Measurements from ENCODE around the gene GLRA2. TPM values are rescaled to one million over a fixed set of nuclear protein-coding genes. Genes with fewer than 3 reads are reported as not detected.

GLRA2 gene
- total RNA-seq, 1 donor: not detected

DNA sequence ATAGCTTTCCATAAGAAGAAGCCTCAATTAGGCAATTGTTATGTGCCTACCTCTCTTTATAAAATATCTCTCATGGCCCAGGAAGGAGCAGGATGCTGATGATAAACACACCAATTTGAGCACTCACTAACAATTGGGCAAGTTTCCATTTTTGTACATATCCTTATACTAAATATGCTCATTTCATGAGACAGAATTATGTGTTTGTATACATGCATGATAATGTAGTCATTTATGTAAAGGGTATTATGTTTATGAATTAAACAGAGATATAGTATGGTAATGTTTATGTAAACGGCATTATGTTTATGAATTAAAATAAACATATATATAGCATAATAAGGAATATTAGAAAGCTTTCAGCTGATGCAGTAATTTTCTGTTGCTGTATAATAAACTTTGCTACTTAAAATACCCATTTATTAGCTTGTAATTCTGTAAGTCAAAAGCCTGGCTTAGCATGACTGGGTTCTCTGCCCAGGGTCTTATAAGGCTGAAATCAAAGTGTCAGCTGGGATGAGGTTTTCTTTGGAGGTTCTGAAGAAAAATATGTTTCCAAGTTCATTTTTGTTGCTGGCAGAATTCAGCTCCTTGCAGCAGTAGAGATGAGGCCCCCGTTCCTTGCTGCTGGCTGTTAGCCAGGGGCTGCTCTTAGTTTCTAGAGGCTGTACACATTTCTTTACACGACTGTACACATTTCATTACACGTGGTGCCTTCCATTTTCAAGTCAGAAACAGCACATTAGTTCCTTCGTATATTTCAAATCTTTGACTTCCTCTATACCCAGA is 89.0 kb downstream of the GLRA2 start:
- Histone ChIP-seq H3K36me3 (ENCODE audit: insufficient read depth, low read length) (no peaks in the 10 kb centered on the region), H4K20me1 (ENCODE audit: insufficient read depth, low read length) (no peaks in the 10 kb centered on the region)
- DNase-seq (ENCODE audit: insufficient read length, low spot score, missing footprints): no peak

DNA sequence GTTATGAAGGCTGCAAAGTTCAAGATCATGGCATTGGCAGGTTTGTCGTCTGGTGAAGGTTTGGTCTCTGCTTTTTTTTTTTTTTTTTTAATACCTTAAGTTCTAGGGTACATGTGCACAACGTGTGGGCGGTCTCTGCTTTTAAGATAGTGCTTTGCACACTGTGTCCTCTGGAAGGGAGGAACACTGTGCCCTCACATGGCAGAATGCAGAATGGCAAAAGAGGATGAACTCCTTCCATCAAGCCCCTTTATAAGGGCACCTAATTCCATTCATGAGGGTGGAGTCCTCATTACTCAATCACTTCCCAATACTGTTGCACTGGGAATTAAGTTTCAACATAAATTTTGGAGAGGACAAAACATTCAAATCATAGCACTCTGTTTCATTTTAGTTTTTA is 101.4 kb downstream of the GLRA2 start:
- Histone ChIP-seq H3K4me3 (ENCODE audit: insufficient read depth, low read length) (no peak overlapping the region), H2AFZ (ENCODE audit: low read length) (no peak overlapping the region), H3K27ac (ENCODE audit: low read depth, low read length) (no peak overlapping the region), H3K79me2 (ENCODE audit: insufficient read depth, low read length) (no peaks in the 10 kb centered on the region), H3K27me3 (ENCODE audit: insufficient read depth, low read length) (no peaks in the 10 kb centered on the region), H4K20me1 (ENCODE audit: insufficient read depth, low read length) (no peaks in the 10 kb centered on the region), H3K4me1 (ENCODE audit: insufficient read depth, low read length) (no peaks in the 10 kb centered on the region), H3K9me3 (ENCODE audit: low read depth, low read length) (no peaks in the 10 kb centered on the region), H3K4me2 (ENCODE audit: insufficient read depth, low read length) (no peak overlapping the region), H3K36me3 (ENCODE audit: insufficient read depth, low read length) (no peaks in the 10 kb centered on the region)
- DNase-seq (ENCODE audit: insufficient read length, low spot score, missing footprints): no peak
- TF ChIP-seq, protein P1, sequence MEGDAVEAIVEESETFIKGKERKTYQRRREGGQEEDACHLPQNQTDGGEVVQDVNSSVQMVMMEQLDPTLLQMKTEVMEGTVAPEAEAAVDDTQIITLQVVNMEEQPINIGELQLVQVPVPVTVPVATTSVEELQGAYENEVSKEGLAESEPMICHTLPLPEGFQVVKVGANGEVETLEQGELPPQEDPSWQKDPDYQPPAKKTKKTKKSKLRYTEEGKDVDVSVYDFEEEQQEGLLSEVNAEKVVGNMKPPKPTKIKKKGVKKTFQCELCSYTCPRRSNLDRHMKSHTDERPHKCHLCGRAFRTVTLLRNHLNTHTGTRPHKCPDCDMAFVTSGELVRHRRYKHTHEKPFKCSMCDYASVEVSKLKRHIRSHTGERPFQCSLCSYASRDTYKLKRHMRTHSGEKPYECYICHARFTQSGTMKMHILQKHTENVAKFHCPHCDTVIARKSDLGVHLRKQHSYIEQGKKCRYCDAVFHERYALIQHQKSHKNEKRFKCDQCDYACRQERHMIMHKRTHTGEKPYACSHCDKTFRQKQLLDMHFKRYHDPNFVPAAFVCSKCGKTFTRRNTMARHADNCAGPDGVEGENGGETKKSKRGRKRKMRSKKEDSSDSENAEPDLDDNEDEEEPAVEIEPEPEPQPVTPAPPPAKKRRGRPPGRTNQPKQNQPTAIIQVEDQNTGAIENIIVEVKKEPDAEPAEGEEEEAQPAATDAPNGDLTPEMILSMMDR (IDR thresholded peaks at IDR 0.05; ENCODE audit: extremely low read depth, low read depth, low read length): no peak

More for the DNA sequence above, 89.0 kb downstream of the GLRA2 start:
- TF ChIP-seq, protein P1 (IDR thresholded peaks at IDR 0.05; ENCODE audit: extremely low read depth, low read depth, low read length): no peak
- Histone ChIP-seq H3K4me1 (ENCODE audit: insufficient read depth, low read length) (no peaks in the 10 kb centered on the region), H2AFZ (ENCODE audit: low read length) (no peak overlapping the region), H3K27ac (ENCODE audit: low read depth, low read length) (no peak overlapping the region), H3K9me3 (ENCODE audit: low read depth, low read length) (no peaks in the 10 kb centered on the region), H3K4me2 (ENCODE audit: insufficient read depth, low read length) (no peak overlapping the region), H3K4me3 (ENCODE audit: insufficient read depth, low read length) (no peak overlapping the region), H3K27me3 (ENCODE audit: insufficient read depth, low read length) (no peaks in the 10 kb centered on the region), H3K79me2 (ENCODE audit: insufficient read depth, low read length) (no peaks in the 10 kb centered on the region)

DNA sequence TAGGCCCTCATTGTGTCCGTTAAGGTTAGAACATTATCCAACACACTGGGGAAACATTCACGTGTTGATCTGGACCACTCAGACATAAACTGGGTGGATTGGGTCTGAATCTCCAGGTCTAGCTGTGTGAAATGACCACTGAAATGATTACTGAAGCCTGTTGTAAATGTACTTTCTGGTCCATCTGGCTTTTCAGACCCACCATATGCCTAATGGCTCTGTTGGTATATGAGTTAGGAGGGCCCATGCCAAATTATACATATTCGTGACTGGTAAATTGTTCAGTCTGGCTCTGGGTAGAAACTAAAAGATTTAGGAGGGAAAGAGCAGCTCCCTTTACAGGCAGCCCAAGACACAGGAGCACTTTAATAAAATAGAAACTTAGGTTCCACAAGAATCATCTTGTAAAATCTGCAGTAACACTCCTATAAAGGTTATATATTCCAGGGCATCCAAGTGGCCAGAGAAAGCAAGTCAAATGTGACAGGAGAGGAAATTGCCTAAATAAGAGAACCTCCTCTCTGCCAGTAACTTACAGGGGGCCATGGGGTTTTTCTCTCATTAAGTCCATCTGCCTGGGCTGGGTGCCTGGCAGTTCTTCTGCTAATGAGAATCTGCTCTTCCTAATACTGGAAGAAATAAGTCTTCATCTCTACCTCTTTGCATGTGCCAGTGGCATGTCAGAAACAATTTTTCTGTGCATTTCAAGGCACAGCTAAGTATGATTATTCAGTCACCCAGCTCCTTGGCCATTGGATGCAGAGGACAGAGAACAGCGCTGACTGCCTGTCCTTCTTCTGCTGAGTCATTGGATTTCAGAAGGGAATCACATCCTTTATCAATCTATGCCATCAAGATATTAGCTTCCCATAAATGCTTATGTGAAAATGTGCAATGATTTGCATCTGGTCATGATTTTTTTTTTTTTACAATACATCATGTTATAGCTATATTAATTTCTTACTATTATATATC is 112.6 kb downstream of the GLRA2 start:
- TF ChIP-seq, protein P1 (IDR thresholded peaks at IDR 0.05; ENCODE audit: extremely low read depth, low read depth, low read length): no peak
- Histone ChIP-seq H3K36me3 (ENCODE audit: insufficient read depth, low read length) (no peaks in the 10 kb centered on the region), H3K9me3 (ENCODE audit: low read depth, low read length) (no peaks in the 10 kb centered on the region), H2AFZ (ENCODE audit: low read length) (no peak overlapping the region), H3K79me2 (ENCODE audit: insufficient read depth, low read length) (no peaks in the 10 kb centered on the region), H3K4me1 (ENCODE audit: insufficient read depth, low read length) (no peaks in the 10 kb centered on the region), H3K4me2 (ENCODE audit: insufficient read depth, low read length) (no peak overlapping the region), H3K27me3 (ENCODE audit: insufficient read depth, low read length) (no peaks in the 10 kb centered on the region), H3K27ac (ENCODE audit: low read depth, low read length) (no peak overlapping the region), H3K4me3 (ENCODE audit: insufficient read depth, low read length) (no peak overlapping the region), H4K20me1 (ENCODE audit: insufficient read depth, low read length) (no peaks in the 10 kb centered on the region)
- DNase-seq (ENCODE audit: insufficient read length, low spot score, missing footprints): no peak

DNA sequence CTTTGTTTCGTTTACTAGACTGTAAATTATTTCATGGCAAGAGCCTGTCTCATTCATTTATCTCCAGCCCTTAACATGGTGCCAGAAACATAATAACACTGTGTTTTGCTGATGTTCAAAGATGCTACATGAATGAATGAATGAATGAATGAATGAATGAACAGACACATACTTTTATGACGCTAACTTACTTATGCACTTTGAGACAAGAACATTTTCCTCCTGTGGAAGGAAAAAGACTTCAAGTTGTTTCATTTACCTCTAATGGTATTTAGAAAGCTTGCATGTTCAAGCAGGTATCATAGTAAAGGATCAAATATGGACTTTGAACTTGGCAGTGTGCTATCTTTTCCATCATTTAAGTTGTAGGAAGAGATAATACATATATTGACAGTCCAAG is 131.6 kb downstream of the GLRA2 start:
- no peaks in the 10 kb centered on the region for H4K20me1 ChIP-seq (ENCODE audit: insufficient read depth, low read length)
- H3K4me2 ChIP-seq (ENCODE audit: insufficient read depth, low read length): no peak overlapping the region
- no peak overlapping the region for H3K27ac ChIP-seq (ENCODE audit: low read depth, low read length)
- no peak overlapping the region for H3K4me3 ChIP-seq (ENCODE audit: insufficient read depth, low read length)
- no peaks in the 10 kb centered on the region for H3K9me3 ChIP-seq (ENCODE audit: low read depth, low read length)
- no peaks in the 10 kb centered on the region for H3K4me1 ChIP-seq (ENCODE audit: insufficient read depth, low read length)
- H2AFZ ChIP-seq (ENCODE audit: low read length): no peak overlapping the region
- H3K79me2 ChIP-seq (ENCODE audit: insufficient read depth, low read length): no peaks in the 10 kb centered on the region
- H3K36me3 ChIP-seq (ENCODE audit: insufficient read depth, low read length): no peaks in the 10 kb centered on the region
- TF ChIP-seq, protein P1 (IDR thresholded peaks at IDR 0.05; ENCODE audit: extremely low read depth, low read depth, low read length): no peak
- no peaks in the 10 kb centered on the region for H3K27me3 ChIP-seq (ENCODE audit: insufficient read depth, low read length)
- no peak for DNase-seq (ENCODE audit: insufficient read length, low spot score, missing footprints)
